Activated CD8-positive, alpha-beta memory T cell treated with anti-CD3 and anti-CD28 coated beads for 36 hours (primary cell): ENCODE measurements around the gene MT4. TPM values are rescaled to one million over a fixed set of nuclear protein-coding genes. Genes with fewer than 3 reads are reported as not detected.

Experiments
- CTCF ChIA-PET: fragments of 350-600 bp; sonication (Branson Sonifier 250); formaldehyde crosslinking; loops from one replicate; lab custom pipeline; 2021; ENCODE audit warnings: antibody characterized with exemption; lab: Charles Lee
- POLR2A ChIA-PET: fragments of 350-600 bp; sonication (Branson Sonifier 250); formaldehyde crosslinking; loops from one replicate; lab custom pipeline; 2021; ENCODE audit warnings: antibody characterized with exemption; lab: Charles Lee
- total RNA-seq, 2 experiments: library from RNA; stranded (reverse); gene quantifications; one replicate each; pipeline ENCODE4 v1.2.3, GENCODE V29; 2021

The MT4 gene
- total RNA-seq, 2 experiments from 2014 or later = not detected

DNA sequence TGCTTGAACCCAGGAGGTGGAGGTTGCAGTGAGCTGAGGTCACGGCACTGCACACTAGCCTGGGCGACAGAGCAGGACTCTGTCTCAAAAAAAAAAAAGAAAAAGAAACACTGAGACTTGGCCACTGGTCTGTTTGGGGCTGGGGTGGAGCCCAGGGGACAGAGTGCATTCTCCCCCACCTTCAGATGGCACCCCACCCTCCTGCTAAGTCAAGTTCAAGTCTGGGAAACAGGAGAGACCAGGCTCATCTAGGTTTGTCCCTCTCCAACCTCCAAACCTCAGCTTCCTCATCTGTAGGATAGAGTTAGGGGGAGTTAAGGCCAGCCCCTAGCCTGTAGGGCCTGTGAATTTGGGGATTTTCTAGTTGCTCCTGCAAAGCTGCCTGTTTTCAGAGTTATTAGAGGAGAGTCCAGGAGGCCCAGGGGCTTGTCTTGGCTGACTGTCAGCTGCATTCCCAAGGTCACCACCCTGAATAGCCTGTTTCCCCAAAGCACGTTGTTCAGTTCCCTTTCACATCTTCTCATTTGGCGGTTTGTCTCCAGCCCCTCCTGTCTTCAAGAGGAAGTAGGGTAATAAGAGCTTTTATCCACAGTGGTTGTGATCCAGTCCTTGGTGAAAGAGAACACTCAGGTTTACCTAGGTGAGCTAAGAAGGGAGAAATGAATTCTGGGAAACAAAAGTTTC lies 26.6 kb downstream of the MT4 start:
- ChIA-PET CTCF (interaction anchor here (1.1 to 1.2 kb wide), 3 partner anchors 9 to 22 kb away, joined by 3 read pairs; no protein-coding TSS in a partner anchor), POLR2A (no interaction called here)

- ChIA-PET POLR2A (interaction anchor here (0.5 kb wide), 1 partner anchor 83 kb away, joined by 5 read pairs; no protein-coding TSS in a partner anchor), CTCF (no interaction called here)
Observed at GRCh38 chr16:56593573-56594291, 28.9 kb downstream of the MT4 start.

GRCh38 chr16:56594292-56594619 lies 29.4 kb downstream of the MT4 start:
- CTCF ChIA-PET = no interaction called here
- POLR2A ChIA-PET = interaction anchor here (0.5 kb wide), 1 partner anchor 82 kb away, joined by 5 read pairs; no protein-coding TSS in a partner anchor

- POLR2A ChIA-PET = no interaction called here
Observed at GRCh38 chr16:56600398-56600999, 35.6 kb downstream of the MT4 start.

GRCh38 chr16:56601325-56601724 lies 36.5 kb downstream of the MT4 start:
- POLR2A ChIA-PET = no interaction called here
- CTCF ChIA-PET = interaction anchor here (0.9 to 2.2 kb wide), 6 partner anchors 8 to 100 kb away, joined by 3 to 11 read pairs (median 6); partner anchors contain the start of gene MT1A

More at GRCh38 chr16:56600398-56600999, 35.6 kb downstream of the MT4 start:
- CTCF ChIA-PET = interaction anchor here (0.9 to 2.2 kb wide), 8 partner anchors 9 to 101 kb away, joined by 3 to 11 read pairs (median 4); partner anchors contain the start of gene MT1A

DNA sequence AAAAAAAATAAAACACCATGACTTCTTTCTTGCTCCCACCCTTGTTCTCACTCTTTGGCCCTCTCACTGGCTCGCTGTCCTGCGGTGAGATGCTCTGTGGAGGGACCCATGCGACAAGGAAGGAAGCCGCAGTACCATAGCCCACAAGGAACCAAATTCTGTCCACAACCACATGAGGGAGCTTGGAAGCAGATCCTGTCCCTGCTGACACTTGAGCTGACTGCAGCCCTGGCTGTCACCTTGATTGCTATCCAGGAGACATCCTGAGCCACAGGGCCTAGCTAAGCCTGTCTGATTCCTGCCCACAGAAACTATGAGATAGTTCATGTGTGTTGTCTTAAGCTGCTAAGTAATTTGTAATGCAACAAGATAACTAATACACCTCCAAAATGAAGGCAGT lies 38.7 kb downstream of the MT4 start:
- ChIA-PET POLR2A (no interaction called here), CTCF (interaction anchor here (1.0 to 1.6 kb wide), 4 partner anchors 12 to 98 kb away, joined by 3 to 6 read pairs (median 3); no protein-coding TSS in a partner anchor)

DNA sequence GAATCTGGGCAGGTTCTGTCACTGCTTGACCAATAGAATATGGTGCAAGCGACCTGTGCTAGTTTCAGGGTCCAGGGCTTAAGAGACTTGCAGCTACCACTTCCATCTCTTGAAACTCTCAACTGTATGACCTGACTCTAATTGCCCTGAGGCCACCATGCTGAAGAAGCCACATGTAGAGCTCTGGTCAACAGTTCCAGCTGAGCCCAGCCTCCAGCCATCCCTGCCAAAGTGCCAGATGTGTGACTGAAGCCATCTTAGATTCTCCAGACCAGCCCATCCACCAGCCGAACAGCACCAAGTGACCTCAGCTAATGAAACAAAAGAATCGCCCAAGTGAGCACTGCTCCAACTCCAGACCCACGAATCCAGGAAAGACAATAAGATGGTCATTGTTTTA lies 40.1 kb downstream of the MT4 start:
- POLR2A ChIA-PET = no interaction called here
- CTCF ChIA-PET = interaction anchor here (0.5 to 2.2 kb wide), 3 partner anchors 9 to 39 kb away, joined by 3 to 7 read pairs (median 6); no protein-coding TSS in a partner anchor

GRCh38 chr16:56605475-56605874 lies 40.6 kb downstream of the MT4 start:
- ChIA-PET CTCF (interaction anchor here (1.3 to 2.2 kb wide), 2 partner anchors 29 to 39 kb away, joined by 6 to 7 read pairs; no protein-coding TSS in a partner anchor), POLR2A (no interaction called here)

GRCh38 chr16:56606071-56606475 lies 41.2 kb downstream of the MT4 start:
- POLR2A ChIA-PET = no interaction called here
- CTCF ChIA-PET = interaction anchor here (1.3 to 2.2 kb wide), 2 partner anchors 29 to 38 kb away, joined by 6 to 7 read pairs; no protein-coding TSS in a partner anchor

GRCh38 chr16:56606476-56607108 lies 41.7 kb downstream of the MT4 start:
- ChIA-PET POLR2A (interaction anchor here (1.1 kb wide), 1 partner anchor 69 kb away, joined by 3 read pairs; no protein-coding TSS in a partner anchor), CTCF (interaction anchor here (1.1 to 2.2 kb wide), 3 partner anchors 29 to 37 kb away, joined by 4 to 7 read pairs (median 6); no protein-coding TSS in a partner anchor)

DNA sequence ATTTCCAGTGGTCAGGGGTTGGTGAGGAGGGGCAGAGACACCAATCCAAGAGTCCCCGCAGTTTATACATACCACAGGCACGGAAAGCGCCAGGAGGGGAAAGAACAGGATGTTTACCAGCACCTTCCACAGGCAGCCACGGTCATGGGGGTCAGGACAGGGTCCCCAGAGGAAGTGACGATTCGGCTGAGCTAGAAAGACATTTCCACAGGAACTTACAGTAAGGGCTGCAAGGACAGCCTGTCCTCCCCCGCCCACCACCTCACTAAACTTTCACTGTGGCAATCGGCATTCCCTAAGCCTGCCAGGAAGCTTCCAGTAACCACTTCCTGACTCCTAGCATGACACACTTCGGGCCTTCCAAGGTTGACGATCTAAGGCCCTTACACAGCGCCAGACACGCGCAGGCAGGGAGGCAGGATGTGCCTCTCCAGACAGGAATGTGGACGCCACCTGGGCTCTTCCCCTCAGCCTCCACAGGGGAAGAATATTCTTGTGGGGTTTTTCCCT lies 42.3 kb downstream of the MT4 start:
- POLR2A ChIA-PET = interaction anchor here (0.6 to 1.1 kb wide), 2 partner anchors 69 to 75 kb away, joined by 3 read pairs; partner anchors contain the start of gene MT1X
- CTCF ChIA-PET = interaction anchor here (1.1 to 2.2 kb wide), 3 partner anchors 30 to 37 kb away, joined by 4 to 7 read pairs (median 4); no protein-coding TSS in a partner anchor

GRCh38 chr16:56607675-56608042 lies 42.8 kb downstream of the MT4 start:
- ChIA-PET POLR2A (interaction anchor here (0.6 to 1.3 kb wide), 3 partner anchors 36 to 75 kb away, joined by 3 to 4 read pairs (median 3); partner anchors contain the start of gene MT1X), CTCF (interaction anchor here (1.1 to 1.7 kb wide), 2 partner anchors 30 to 36 kb away, joined by 4 read pairs; no protein-coding TSS in a partner anchor)

- ChIA-PET POLR2A (interaction anchor here (1.3 to 2.2 kb wide), 2 partner anchors 17 to 35 kb away, joined by 4 to 8 read pairs; partner anchors contain the start of gene MT1E), CTCF (interaction anchor here (1.0 to 1.7 kb wide), 3 partner anchors 32 to 74 kb away, joined by 3 to 4 read pairs (median 4); partner anchors contain the start of gene MT1X)
Observed at GRCh38 chr16:56608043-56608875, 43.4 kb downstream of the MT4 start, which contains the start of gene MT2A. Gene MT2A, plus strand, starts transcription at chr16:56608584. Its CDS starts 72 bp downstream, at chr16:56608656.

GRCh38 chr16:56608876-56609462 lies 44.1 kb downstream of the MT4 start:
- ChIA-PET POLR2A (interaction anchor here (1.3 to 2.2 kb wide), 2 partner anchors 17 to 35 kb away, joined by 4 to 8 read pairs; partner anchors contain the start of gene MT1E), CTCF (interaction anchor here (0.6 to 1.7 kb wide), 5 partner anchors 8 to 73 kb away, joined by 3 to 5 read pairs (median 4); partner anchors contain the start of gene MT1X)

DNA sequence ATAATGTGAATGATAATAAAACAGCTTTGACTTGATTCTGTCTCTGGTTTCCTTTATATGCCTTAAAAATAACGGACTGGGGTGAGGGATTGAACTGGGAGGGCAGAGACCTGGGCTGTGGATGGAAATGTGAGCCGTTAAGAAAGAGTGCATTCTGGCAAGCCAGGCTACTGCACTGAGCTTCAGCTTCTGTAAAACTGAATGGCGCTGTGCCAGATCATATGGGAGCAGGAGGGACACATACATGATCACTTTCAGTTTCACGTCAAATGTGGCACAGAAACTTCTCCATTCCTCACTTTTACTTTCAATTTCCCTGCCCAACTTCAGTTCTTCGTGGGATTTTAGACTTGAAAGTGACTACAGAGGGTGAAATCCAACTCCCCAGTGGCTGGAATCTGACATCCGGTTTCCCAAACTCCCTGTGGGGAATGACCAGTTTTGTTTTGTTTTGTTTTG lies 44.6 kb downstream of the MT4 start:
- ChIA-PET CTCF (interaction anchor here (0.6 to 1.3 kb wide), 2 partner anchors 8 to 13 kb away, joined by 3 to 5 read pairs; no protein-coding TSS in a partner anchor), POLR2A (interaction anchor here (2.2 kb wide), 1 partner anchor 16 kb away, joined by 8 read pairs; the partner anchor contains the start of gene MT1E)

- POLR2A ChIA-PET = interaction anchor here (2.2 kb wide), 1 partner anchor 15 kb away, joined by 8 read pairs; the partner anchor contains the start of gene MT1E
Observed at GRCh38 chr16:56610017-56610608, 45.2 kb downstream of the MT4 start.

More at GRCh38 chr16:56610017-56610608, 45.2 kb downstream of the MT4 start:
- CTCF ChIA-PET = interaction anchor here (1.3 kb wide), 1 partner anchor 9 kb away, joined by 5 read pairs; no protein-coding TSS in a partner anchor
